Measurements from ENCODE around the gene MRPL52.

DNA sequence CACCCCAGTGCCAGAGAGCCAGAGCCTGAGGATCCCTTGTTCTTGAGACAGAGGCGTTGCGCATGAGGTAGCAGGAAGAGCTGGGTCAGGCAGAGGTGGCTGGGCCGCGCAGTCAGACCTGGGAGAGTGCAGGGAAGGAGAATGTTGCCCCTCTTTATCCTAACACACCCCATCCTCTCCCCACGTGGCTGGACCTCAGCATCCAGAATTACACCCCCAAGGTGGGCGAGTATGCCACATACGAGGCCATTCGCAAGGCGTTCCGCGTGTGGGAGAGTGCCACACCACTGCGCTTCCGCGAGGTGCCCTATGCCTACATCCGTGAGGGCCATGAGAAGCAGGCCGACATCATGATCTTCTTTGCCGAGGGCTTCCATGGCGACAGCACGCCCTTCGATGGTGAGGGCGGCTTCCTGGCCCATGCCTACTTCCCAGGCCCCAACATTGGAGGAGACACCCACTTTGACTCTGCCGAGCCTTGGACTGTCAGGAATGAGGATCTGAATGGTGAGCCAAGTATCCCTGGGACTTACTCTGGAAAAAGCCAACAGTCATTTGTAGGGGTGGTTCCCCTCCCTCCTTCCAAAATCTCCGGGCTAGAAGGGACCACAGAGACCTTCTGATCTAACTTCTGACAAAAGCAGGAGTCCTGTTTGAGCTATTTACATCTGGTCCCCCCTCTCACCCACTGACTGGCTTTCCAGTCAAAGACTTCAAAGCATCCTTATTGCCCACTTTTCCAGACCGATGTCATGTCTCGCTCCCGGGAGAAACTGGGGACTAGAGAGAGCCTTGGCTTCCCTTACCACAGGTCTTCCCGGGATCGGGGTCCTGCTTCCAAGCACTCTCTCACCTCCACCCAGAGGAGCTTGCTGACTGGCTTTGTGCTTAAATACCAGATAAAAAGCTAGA, 12.8 kb downstream of the MRPL52 start:
- TF ChIP-seq, protein P1, sequence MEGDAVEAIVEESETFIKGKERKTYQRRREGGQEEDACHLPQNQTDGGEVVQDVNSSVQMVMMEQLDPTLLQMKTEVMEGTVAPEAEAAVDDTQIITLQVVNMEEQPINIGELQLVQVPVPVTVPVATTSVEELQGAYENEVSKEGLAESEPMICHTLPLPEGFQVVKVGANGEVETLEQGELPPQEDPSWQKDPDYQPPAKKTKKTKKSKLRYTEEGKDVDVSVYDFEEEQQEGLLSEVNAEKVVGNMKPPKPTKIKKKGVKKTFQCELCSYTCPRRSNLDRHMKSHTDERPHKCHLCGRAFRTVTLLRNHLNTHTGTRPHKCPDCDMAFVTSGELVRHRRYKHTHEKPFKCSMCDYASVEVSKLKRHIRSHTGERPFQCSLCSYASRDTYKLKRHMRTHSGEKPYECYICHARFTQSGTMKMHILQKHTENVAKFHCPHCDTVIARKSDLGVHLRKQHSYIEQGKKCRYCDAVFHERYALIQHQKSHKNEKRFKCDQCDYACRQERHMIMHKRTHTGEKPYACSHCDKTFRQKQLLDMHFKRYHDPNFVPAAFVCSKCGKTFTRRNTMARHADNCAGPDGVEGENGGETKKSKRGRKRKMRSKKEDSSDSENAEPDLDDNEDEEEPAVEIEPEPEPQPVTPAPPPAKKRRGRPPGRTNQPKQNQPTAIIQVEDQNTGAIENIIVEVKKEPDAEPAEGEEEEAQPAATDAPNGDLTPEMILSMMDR (IDR thresholded peaks at IDR 0.05), result no peak
- no peak for TF ChIP-seq SIN3A (IDR thresholded peaks at IDR 0.05; ENCODE audit: borderline replicate concordance, insufficient read depth, low read depth, low read length)
- no peak for TF ChIP-seq POLR2AphosphoS5 (IDR thresholded peaks at IDR 0.05; ENCODE audit: low read depth, low read length)
- TF ChIP-seq TCF7L2 (IDR thresholded peaks at IDR 0.05; ENCODE audit: low read depth, low read length), result no peak
- TF ChIP-seq, protein P2, sequence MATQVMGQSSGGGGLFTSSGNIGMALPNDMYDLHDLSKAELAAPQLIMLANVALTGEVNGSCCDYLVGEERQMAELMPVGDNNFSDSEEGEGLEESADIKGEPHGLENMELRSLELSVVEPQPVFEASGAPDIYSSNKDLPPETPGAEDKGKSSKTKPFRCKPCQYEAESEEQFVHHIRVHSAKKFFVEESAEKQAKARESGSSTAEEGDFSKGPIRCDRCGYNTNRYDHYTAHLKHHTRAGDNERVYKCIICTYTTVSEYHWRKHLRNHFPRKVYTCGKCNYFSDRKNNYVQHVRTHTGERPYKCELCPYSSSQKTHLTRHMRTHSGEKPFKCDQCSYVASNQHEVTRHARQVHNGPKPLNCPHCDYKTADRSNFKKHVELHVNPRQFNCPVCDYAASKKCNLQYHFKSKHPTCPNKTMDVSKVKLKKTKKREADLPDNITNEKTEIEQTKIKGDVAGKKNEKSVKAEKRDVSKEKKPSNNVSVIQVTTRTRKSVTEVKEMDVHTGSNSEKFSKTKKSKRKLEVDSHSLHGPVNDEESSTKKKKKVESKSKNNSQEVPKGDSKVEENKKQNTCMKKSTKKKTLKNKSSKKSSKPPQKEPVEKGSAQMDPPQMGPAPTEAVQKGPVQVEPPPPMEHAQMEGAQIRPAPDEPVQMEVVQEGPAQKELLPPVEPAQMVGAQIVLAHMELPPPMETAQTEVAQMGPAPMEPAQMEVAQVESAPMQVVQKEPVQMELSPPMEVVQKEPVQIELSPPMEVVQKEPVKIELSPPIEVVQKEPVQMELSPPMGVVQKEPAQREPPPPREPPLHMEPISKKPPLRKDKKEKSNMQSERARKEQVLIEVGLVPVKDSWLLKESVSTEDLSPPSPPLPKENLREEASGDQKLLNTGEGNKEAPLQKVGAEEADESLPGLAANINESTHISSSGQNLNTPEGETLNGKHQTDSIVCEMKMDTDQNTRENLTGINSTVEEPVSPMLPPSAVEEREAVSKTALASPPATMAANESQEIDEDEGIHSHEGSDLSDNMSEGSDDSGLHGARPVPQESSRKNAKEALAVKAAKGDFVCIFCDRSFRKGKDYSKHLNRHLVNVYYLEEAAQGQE (IDR thresholded peaks at IDR 0.05; ENCODE audit: insufficient read depth in 1 of 2, low read depth in 2 of 2, low read length in 1 of 2), result no peak
